ENCODE results near the gene SLC49A3. TPM values are rescaled to one million over a fixed set of nuclear protein-coding genes. Genes with fewer than 3 reads are reported as not detected.
"Not testable (repeated sequence)": the region's sequence is repeated elsewhere in the genome, so short reads cannot be mapped to it uniquely, and the experiment has no call there.

The SLC49A3 gene
- total RNA-seq, 1 experiment from 2014 or later: 8.1 TPM

DNA sequence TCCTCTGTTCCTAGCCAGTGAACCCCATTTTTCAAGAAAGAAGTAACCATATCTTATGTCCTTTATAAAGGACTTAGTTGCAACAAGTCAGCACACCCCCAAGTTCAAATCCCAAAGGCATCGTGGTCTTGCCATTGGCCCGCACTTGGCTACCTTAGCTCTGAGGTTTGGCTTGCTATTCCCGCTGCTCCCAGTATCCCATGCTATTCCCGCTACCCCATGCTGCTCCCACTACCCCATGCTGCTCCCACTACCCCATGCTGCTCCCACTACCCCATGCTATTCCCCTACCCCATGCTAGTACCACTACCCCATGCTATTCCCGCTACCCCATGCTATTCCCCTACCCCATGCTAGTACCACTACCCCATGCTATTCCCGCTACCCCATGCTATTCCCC lies 20.7 kb downstream of the SLC49A3 start:
- H3K36me3 ChIP-seq (ENCODE audit: low read depth); H4K20me1 ChIP-seq (ENCODE audit: insufficient read depth); BruUV-seq (replicated peaks); CTCF ChIA-PET; H3K27ac ChIP-seq; POLR2A ChIA-PET (ENCODE audit: unreplicated experiment); H3K4me2 ChIP-seq; H3K9me2 ChIP-seq (ENCODE audit: insufficient read depth); H3K4me3 ChIP-seq; H2AFZ ChIP-seq; DNase-seq; H3K9me3 ChIP-seq (ENCODE audit: insufficient read depth, low read depth); H3F3A ChIP-seq (ENCODE audit: insufficient read depth, low read depth); intact Hi-C loops (cut with micrococcal nuclease; ENCODE audit: unreplicated experiment); H3K79me2 ChIP-seq (ENCODE audit: low read depth); H3K4me1 ChIP-seq (replicated peaks; ENCODE audit: insufficient read depth): not testable (repeated sequence)
- H3K27me3 ChIP-seq (ENCODE audit: insufficient read depth, low read depth): peaks cover 29% of the 10 kb centered on the region

DNA sequence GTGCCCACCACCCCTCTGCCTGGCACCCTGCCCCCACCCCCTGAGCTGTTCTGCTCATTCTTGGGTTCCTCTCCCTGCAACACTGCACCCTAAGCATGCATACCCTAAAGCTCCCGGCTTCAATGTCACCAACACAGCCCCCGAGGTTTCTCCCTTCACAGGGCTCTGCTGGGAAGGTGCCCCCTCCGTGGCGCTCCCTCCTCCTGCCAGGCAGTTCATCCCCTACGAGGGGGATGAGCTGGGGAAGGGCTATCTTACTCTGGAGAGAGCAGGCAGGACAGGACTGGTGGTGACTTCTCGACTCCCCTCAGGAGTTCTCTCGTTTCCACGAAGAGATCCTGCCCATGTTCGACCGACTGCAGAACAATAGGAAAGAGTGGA lies 21.4 kb downstream of the SLC49A3 start:
- peaks cover 29% of the 10 kb centered on the region for H3K27me3 ChIP-seq (ENCODE audit: insufficient read depth, low read depth)
- no peak overlapping the region for H2AFZ ChIP-seq
- H3K36me3 ChIP-seq (ENCODE audit: low read depth): peaks cover 5% of the 10 kb centered on the region; the same call in 1 of the 2 replicates
- H3K27ac ChIP-seq: no peak overlapping the region
- TF ChIP-seq EZH2 (IDR thresholded peaks at IDR 0.05; ENCODE audit: low read depth): no peak
- TF ChIP-seq, protein P1, sequence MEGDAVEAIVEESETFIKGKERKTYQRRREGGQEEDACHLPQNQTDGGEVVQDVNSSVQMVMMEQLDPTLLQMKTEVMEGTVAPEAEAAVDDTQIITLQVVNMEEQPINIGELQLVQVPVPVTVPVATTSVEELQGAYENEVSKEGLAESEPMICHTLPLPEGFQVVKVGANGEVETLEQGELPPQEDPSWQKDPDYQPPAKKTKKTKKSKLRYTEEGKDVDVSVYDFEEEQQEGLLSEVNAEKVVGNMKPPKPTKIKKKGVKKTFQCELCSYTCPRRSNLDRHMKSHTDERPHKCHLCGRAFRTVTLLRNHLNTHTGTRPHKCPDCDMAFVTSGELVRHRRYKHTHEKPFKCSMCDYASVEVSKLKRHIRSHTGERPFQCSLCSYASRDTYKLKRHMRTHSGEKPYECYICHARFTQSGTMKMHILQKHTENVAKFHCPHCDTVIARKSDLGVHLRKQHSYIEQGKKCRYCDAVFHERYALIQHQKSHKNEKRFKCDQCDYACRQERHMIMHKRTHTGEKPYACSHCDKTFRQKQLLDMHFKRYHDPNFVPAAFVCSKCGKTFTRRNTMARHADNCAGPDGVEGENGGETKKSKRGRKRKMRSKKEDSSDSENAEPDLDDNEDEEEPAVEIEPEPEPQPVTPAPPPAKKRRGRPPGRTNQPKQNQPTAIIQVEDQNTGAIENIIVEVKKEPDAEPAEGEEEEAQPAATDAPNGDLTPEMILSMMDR (conservative IDR thresholded peaks at IDR 0.05): no peak
- no peaks in the 10 kb centered on the region for H3K9me3 ChIP-seq (ENCODE audit: insufficient read depth, low read depth)
- H3K4me3 ChIP-seq: no peak overlapping the region
- ChIA-PET POLR2A (ENCODE audit: unreplicated experiment) (no interaction called here), CTCF (no interaction called here)
- H3K4me1 ChIP-seq (replicated peaks; ENCODE audit: insufficient read depth): no peaks in the 10 kb centered on the region
- H3F3A ChIP-seq (ENCODE audit: insufficient read depth, low read depth): no peaks in the 10 kb centered on the region
- no TSS peak for BruUV-seq (replicated peaks)
- intact Hi-C loops (cut with micrococcal nuclease; ENCODE audit: unreplicated experiment): no loop called here
- no peaks in the 10 kb centered on the region for H3K9me2 ChIP-seq (ENCODE audit: insufficient read depth)
- H4K20me1 ChIP-seq (ENCODE audit: insufficient read depth): no peaks in the 10 kb centered on the region
- no peak for DNase-seq
- no peak overlapping the region for H3K4me2 ChIP-seq
- peaks cover 2% of the 10 kb centered on the region; the same call in 1 of the 2 replicates for H3K79me2 ChIP-seq (ENCODE audit: low read depth)

DNA sequence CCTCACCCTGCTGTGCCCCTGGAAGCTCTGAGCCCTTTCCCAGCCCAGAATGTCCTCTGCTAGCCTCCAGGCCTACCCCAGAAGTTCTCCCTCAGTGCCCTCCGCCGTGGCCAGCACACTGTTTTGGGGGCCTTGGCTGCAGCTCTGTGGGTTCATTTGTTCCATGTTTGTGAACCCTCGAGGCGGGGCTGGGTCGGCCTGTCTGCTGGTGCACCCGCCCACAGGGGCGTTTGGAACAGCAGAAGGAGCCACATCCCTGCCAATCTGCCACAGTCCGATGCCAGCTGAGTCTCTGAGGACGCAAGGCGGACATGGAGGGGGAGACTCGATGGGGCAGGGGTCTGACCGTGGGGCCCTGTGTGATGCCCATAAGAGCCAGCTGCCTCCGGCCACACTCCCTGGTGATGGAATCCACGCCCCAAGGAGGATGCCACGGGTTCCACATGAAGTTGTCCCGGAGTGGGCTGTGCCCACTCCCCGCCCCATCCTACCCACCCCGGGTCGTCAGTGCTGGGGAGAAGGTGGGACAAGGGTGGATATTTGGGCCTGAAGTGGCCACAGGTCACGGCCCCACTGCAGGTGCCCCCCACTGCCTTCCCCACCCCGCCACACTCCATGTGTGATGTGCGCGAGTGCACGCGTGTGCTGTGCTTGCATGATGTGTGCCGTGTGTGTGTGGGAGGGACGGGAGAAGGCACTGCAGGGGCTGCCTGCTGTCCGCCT lies 22.0 kb downstream of the SLC49A3 start:
- Histone ChIP-seq H2AFZ (no peak overlapping the region), H3K27ac (no peak overlapping the region), H3F3A (ENCODE audit: insufficient read depth, low read depth) (no peaks in the 10 kb centered on the region), H3K4me3 (no peak overlapping the region), H3K9me3 (ENCODE audit: insufficient read depth, low read depth) (no peaks in the 10 kb centered on the region), H3K4me1 (replicated peaks; ENCODE audit: insufficient read depth) (no peaks in the 10 kb centered on the region), H3K79me2 (ENCODE audit: low read depth) (no peaks in the 10 kb centered on the region), H4K20me1 (ENCODE audit: insufficient read depth) (no peaks in the 10 kb centered on the region), H3K27me3 (ENCODE audit: insufficient read depth, low read depth) (peaks cover 34% of the 10 kb centered on the region), H3K4me2 (no peak overlapping the region), H3K9me2 (ENCODE audit: insufficient read depth) (no peaks in the 10 kb centered on the region), H3K36me3 (ENCODE audit: low read depth) (peaks cover 5% of the 10 kb centered on the region; the same call in 1 of the 2 replicates)
- TF ChIP-seq EZH2 (IDR thresholded peaks at IDR 0.05; ENCODE audit: low read depth): no peak
- TF ChIP-seq, protein P1 (conservative IDR thresholded peaks at IDR 0.05): no peak
- no TSS peak for BruUV-seq (replicated peaks)
- CTCF ChIA-PET: no interaction called here
- intact Hi-C loops (cut with micrococcal nuclease; ENCODE audit: unreplicated experiment): no loop called here
- DNase-seq: no peak
- POLR2A ChIA-PET (ENCODE audit: unreplicated experiment): no interaction called here

DNA sequence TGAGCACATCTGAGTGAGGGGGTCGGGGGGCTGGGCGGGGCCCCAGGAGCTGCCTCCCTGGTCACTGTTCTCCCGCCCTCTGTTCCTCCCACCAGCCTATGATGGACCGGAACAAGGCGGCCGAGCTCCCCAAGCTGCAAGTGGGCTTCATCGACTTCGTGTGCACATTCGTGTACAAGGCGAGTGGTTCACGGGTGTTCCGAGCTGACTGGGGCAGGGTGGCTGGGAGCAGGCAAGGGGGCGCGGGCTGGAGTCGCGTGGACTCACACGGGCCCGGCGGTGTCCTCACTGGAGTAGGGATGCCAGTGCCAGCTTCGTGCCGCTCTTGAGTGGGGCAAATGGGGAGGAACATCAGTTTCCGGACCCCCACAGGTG lies 22.5 kb downstream of the SLC49A3 start:
- POLR2A ChIA-PET (ENCODE audit: unreplicated experiment): no interaction called here
- Histone ChIP-seq H3K9me2 (ENCODE audit: insufficient read depth) (no peaks in the 10 kb centered on the region), H3F3A (ENCODE audit: insufficient read depth, low read depth) (no peaks in the 10 kb centered on the region), H3K27me3 (ENCODE audit: insufficient read depth, low read depth) (peaks cover 37% of the 10 kb centered on the region), H3K79me2 (ENCODE audit: low read depth) (no peaks in the 10 kb centered on the region), H3K36me3 (ENCODE audit: low read depth) (peaks cover 1% of the 10 kb centered on the region; the same call in 1 of the 2 replicates), H3K4me2 (no peak overlapping the region), H3K27ac (no peak overlapping the region), H3K9me3 (ENCODE audit: insufficient read depth, low read depth) (no peaks in the 10 kb centered on the region), H4K20me1 (ENCODE audit: insufficient read depth) (no peaks in the 10 kb centered on the region), H2AFZ (no peak overlapping the region), H3K4me1 (replicated peaks; ENCODE audit: insufficient read depth) (no peaks in the 10 kb centered on the region), H3K4me3 (no peak overlapping the region)
- no peak for DNase-seq
- BruUV-seq (replicated peaks): no TSS peak
- CTCF ChIA-PET: no interaction called here
- TF ChIP-seq, protein P1 (conservative IDR thresholded peaks at IDR 0.05): no peak
- no peak for TF ChIP-seq EZH2 (IDR thresholded peaks at IDR 0.05; ENCODE audit: low read depth)
- intact Hi-C loops (cut with micrococcal nuclease; ENCODE audit: unreplicated experiment): no loop called here

All from PC-9 (cell line).